WTC11 (cell line): ENCODE measurements around the gene PLA1A. TPM values are rescaled to one million over a fixed set of nuclear protein-coding genes. Genes with fewer than 3 reads are reported as not detected.
A peak's percentile ranks its signal among the peaks of the same experiment; 100 is the strongest.
"Not testable (repeated sequence)": the region's sequence is repeated elsewhere in the genome, so short reads cannot be mapped to it uniquely, and the experiment has no call there.

ENCODE experiments used
- ATAC-seq: fragments of 200-7000 bp; cut with Tn5 transposase; 2 replicates; pipeline ENCODE4 v1.10.0; 2021; ENCODE audit warnings: mild to moderate bottlenecking, moderate library complexity
- CTCF ChIA-PET: fragments of 300-600 bp; sonication (Branson Sonifier 250); formaldehyde crosslinking; loops from one replicate; lab custom pipeline; 2021; ENCODE audit warnings: antibody characterized with exemption; lab: Charles Lee
- POLR2A ChIA-PET: fragments of 350-600 bp; sonication (Branson Sonifier 250); formaldehyde crosslinking; loops from one replicate; lab custom pipeline; 2021; ENCODE audit warnings: antibody characterized with exemption; lab: Charles Lee
- DNase-seq: peaks from one replicate; pipeline ENCODE4 v3.0.0; 2021; ENCODE audit warnings: low spot score
- H3K27ac Mint-ChIP-seq: 2 replicates; pipeline ENCODE4 v1.8.0; 2021; ENCODE audit warnings: mixed read lengths
- H3K27me3 Mint-ChIP-seq: 2 replicates; pipeline ENCODE4 v1.8.0; 2021; ENCODE audit warnings: low read depth, mild to moderate bottlenecking, moderate library complexity, mixed read lengths
- H3K36me3 Mint-ChIP-seq: 2 replicates; pipeline ENCODE4 v1.8.0; 2021; ENCODE audit warnings: mixed read lengths
- H3K4me1 Mint-ChIP-seq: 2 replicates; pipeline ENCODE4 v1.8.0; 2022; ENCODE audit warnings: mixed read lengths
- H3K4me3 Mint-ChIP-seq: 2 replicates; pipeline ENCODE4 v1.8.0; 2021; ENCODE audit warnings: mild to moderate bottlenecking, moderate library complexity, mixed read lengths
- H3K9me3 Mint-ChIP-seq: 2 replicates; pipeline ENCODE4 v1.8.0; 2021; ENCODE audit warnings: mixed read lengths
- E2F4 ChIP-seq: sonication (generic); formaldehyde crosslinking; IDR thresholded peaks from 2 replicates; pipeline ENCODE4 v1.8.1; 2022; ENCODE audit warnings: low read depth, mild to moderate bottlenecking, moderate library complexity, missing genetic modification reagents, borderline replicate concordance
- GRHL2 ChIP-seq: fragments of 250-450 bp; sonication (Bioruptor Pico); IDR thresholded peaks from 2 replicates; pipeline ENCODE4 v1.8.0; 2022; ENCODE audit warnings: mild to moderate bottlenecking, moderate library complexity; ENCODE audit not compliant: insufficient replicate concordance, severe bottlenecking
- NFATC4 ChIP-seq: fragments of 250-450 bp; sonication (Bioruptor Pico); IDR thresholded peaks from 2 replicates; pipeline ENCODE4 v1.9.0; 2021; ENCODE audit warnings: mild to moderate bottlenecking
- NR2C2 ChIP-seq: sonication (generic); formaldehyde crosslinking; IDR thresholded peaks from 2 replicates; pipeline ENCODE4 v1.8.0; 2022; ENCODE audit warnings: mild to moderate bottlenecking, missing genetic modification reagents
- TEAD1 ChIP-seq: sonication (generic); formaldehyde crosslinking; IDR thresholded peaks from 2 replicates; pipeline ENCODE4 v1.8.0; 2022; ENCODE audit warnings: mild to moderate bottlenecking, missing genetic modification reagents
- ZNF138 ChIP-seq: sonication (generic); formaldehyde crosslinking; conservative IDR thresholded peaks from 2 replicates; pipeline ENCODE4 v1.8.1; 2022; ENCODE audit warnings: mild to moderate bottlenecking, moderate library complexity, missing genetic modification reagents
- ZNF232 ChIP-seq: sonication (generic); formaldehyde crosslinking; IDR thresholded peaks from 2 replicates; pipeline ENCODE4 v1.8.0; 2022; ENCODE audit warnings: mild to moderate bottlenecking, missing genetic modification reagents
- ZNF263 ChIP-seq: sonication (generic); formaldehyde crosslinking; IDR thresholded peaks from 2 replicates; pipeline ENCODE4 v1.8.1; 2022; ENCODE audit warnings: low read depth, mild to moderate bottlenecking, moderate library complexity, missing genetic modification reagents
- ZNF532 ChIP-seq: fragments of 250-450 bp; sonication (Bioruptor Pico); IDR thresholded peaks from 2 replicates; pipeline ENCODE4 v1.9.0; 2021; ENCODE audit warnings: mild to moderate bottlenecking, borderline replicate concordance
- total RNA-seq: library from RNA; stranded (reverse); gene quantifications from 3 replicates; pipeline ENCODE4 v1.2.3, GENCODE V29; 2021
- TF ChIP-seq, protein P1 (sequence below): fragments of 200-600 bp; IDR thresholded peaks from 2 replicates; pipeline ENCODE4 v1.8.0; 2022; ENCODE audit warnings: antibody characterized with exemption

The PLA1A gene
- total RNA-seq, 1 experiment from 2014 or later = not detected

- Mint-ChIP-seq H3K36me3 (peaks cover 21% of the 10 kb centered on the region), H3K4me3 (peak overlapping the region; percentile 97), H3K9me3 (no peaks in the 10 kb centered on the region), H3K4me1 (peaks cover 20% of the 10 kb centered on the region), H3K27ac (peak overlapping the region; percentile 96), H3K27me3 (peaks cover 4% of the 10 kb centered on the region; the same call in 1 of the 2 replicates)
- DNase-seq (no peak), ATAC-seq (peak; percentile 38)
- TF ChIP-seq NFATC4 (CRISPR knock-in tag) (no peak), ZNF532 (CRISPR knock-in tag) (no peak), ZNF263 (CRISPR knock-in tag) (no peak), ZNF138 (CRISPR knock-in tag) (no peak), NR2C2 (no peak), E2F4 (CRISPR knock-in tag) (no peak), ZNF232 (CRISPR knock-in tag) (no peak), GRHL2 (CRISPR knock-in tag) (no peak), TEAD1 (CRISPR knock-in tag) (no peak)
- TF ChIP-seq, protein P1, sequence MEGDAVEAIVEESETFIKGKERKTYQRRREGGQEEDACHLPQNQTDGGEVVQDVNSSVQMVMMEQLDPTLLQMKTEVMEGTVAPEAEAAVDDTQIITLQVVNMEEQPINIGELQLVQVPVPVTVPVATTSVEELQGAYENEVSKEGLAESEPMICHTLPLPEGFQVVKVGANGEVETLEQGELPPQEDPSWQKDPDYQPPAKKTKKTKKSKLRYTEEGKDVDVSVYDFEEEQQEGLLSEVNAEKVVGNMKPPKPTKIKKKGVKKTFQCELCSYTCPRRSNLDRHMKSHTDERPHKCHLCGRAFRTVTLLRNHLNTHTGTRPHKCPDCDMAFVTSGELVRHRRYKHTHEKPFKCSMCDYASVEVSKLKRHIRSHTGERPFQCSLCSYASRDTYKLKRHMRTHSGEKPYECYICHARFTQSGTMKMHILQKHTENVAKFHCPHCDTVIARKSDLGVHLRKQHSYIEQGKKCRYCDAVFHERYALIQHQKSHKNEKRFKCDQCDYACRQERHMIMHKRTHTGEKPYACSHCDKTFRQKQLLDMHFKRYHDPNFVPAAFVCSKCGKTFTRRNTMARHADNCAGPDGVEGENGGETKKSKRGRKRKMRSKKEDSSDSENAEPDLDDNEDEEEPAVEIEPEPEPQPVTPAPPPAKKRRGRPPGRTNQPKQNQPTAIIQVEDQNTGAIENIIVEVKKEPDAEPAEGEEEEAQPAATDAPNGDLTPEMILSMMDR = no peak
- CTCF ChIA-PET = no interaction called here
- POLR2A ChIA-PET = no interaction called here
Measured at GRCh38 chr3:119677641-119677934, 79.9 kb downstream of the PLA1A start.

DNA sequence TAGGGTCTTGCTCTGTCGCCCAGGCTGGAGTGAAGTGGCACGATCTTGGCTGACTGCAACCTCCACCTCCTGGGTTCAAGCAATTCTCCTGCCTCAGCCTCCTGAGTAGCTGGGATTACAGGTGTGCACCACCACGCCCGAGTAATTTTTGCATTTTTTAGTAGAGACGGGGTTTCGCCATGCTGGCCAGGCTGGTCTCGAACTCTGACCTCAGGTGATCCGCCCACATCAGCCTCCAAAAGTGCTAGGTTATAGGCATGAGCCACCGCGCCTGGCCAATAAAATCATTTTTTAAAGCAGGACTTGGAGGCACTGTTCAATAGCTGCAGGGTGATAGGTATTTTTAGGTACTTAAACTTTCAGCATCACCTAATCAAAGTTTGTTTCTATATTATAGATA is 80.5 kb downstream of the PLA1A start:
- POLR2A ChIA-PET, ATAC-seq, CTCF ChIA-PET, DNase-seq, H3K27me3 Mint-ChIP-seq, H3K27ac Mint-ChIP-seq, H3K9me3 Mint-ChIP-seq: not testable (repeated sequence)
- 0 out of 2 replicates have a peak overlapping the region, but pooled peaks have one; percentile 12 for H3K4me3 Mint-ChIP-seq
- peaks cover 14% of the 10 kb centered on the region for H3K36me3 Mint-ChIP-seq
- peaks cover 20% of the 10 kb centered on the region for H3K4me1 Mint-ChIP-seq

Other genes starting within 250 kb of the PLA1A start
- 44.5 to 48.9 TPM (median 46.7 TPM) in 3 replicates for gene TMEM39A, start 134.3 kb upstream of the PLA1A start, total RNA-seq
- gene POGLUT1, start 128.9 kb upstream of the PLA1A start, total RNA-seq = 14.2 to 22.8 TPM (median 21.3 TPM) in 3 replicates
- 114 to 121 TPM (median 116 TPM) in 3 replicates for gene TIMMDC1, start 99.3 kb upstream of the PLA1A start, total RNA-seq
- 0.14 to 0.24 TPM in 2 of 3 replicates, not detected in the other for gene CD80, start 38.3 kb upstream of the PLA1A start, total RNA-seq
- gene ADPRH, start 18.4 kb upstream of the PLA1A start, total RNA-seq = 3.6 to 4.3 TPM (median 4.1 TPM) in 3 replicates
- 0.48 to 0.64 TPM (median 0.53 TPM) in 3 replicates for gene POPDC2, start 62.7 kb downstream of the PLA1A start, total RNA-seq
- gene COX17, start 79.5 kb downstream of the PLA1A start, total RNA-seq = 49.7 to 56.0 TPM (median 50.3 TPM) in 3 replicates
- gene CFAP91, start 105.1 kb downstream of the PLA1A start, total RNA-seq = 2.2 to 3.5 TPM (median 3.3 TPM) in 3 replicates
- 1.7 to 2.8 TPM (median 2.7 TPM) in 3 replicates for gene NR1I2, start 184.2 kb downstream of the PLA1A start, total RNA-seq